ENCODE results near the gene ALDH7A1.

ALDH7A1 gene

DNA sequence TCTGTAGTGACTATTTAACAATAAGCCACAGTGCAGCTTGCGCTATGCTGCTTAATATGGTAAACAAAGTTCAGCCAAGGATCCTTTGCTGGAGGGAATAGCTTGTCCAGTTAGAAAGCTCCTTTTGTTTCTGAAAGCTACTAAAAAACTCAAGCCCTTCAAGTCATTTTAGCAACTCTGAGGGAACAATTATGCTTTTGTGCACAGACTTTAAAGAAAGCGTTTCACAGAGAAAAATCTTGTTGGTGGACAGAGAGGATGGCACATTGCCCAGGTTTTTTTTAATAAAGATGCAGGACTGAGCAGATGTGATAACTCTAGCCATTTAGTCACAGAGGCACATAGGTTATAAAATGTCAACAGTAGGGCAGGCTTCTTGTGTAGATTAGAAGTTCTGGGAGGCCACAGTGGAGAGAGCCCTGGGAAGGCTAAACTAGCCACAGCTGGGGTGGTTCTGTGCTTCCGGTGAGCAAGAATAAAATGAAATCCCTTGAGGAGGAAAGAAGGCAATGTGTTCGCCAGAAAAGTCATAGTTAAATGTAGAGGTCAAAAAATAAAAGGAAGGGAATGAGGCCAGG, 63.4 kb downstream of the ALDH7A1 start:
- H3K9me3 ChIP-seq (ENCODE audit: control insufficient read depth, insufficient read depth, low read length): no peaks in the 10 kb centered on the region
- no peaks in the 10 kb centered on the region for H3F3A ChIP-seq (ENCODE audit: control insufficient read depth, insufficient read depth)
- no peak for TF ChIP-seq EZH2phosphoT487 (IDR thresholded peaks at IDR 0.05; ENCODE audit: borderline replicate concordance, low read length)
- TF ChIP-seq, protein P1, sequence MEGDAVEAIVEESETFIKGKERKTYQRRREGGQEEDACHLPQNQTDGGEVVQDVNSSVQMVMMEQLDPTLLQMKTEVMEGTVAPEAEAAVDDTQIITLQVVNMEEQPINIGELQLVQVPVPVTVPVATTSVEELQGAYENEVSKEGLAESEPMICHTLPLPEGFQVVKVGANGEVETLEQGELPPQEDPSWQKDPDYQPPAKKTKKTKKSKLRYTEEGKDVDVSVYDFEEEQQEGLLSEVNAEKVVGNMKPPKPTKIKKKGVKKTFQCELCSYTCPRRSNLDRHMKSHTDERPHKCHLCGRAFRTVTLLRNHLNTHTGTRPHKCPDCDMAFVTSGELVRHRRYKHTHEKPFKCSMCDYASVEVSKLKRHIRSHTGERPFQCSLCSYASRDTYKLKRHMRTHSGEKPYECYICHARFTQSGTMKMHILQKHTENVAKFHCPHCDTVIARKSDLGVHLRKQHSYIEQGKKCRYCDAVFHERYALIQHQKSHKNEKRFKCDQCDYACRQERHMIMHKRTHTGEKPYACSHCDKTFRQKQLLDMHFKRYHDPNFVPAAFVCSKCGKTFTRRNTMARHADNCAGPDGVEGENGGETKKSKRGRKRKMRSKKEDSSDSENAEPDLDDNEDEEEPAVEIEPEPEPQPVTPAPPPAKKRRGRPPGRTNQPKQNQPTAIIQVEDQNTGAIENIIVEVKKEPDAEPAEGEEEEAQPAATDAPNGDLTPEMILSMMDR (IDR thresholded peaks at IDR 0.05; ENCODE audit: low read depth, low read length, poor library complexity, severe bottlenecking): no peak
- no peak overlapping the region for H3K4me3 ChIP-seq (ENCODE audit: low read length)
- H4K20me1 ChIP-seq (ENCODE audit: control insufficient read depth, insufficient read depth, low read depth, low read length): no peaks in the 10 kb centered on the region
- H3K4me1 ChIP-seq (ENCODE audit: control insufficient read depth, low read length): no peaks in the 10 kb centered on the region
- no peaks in the 10 kb centered on the region for H3K79me2 ChIP-seq (ENCODE audit: control insufficient read depth, low read length)
- no peaks in the 10 kb centered on the region for H3K36me3 ChIP-seq (ENCODE audit: control insufficient read depth, low read length)
- no peak overlapping the region for H3K27ac ChIP-seq (ENCODE audit: low read depth, low read length)
- no peak overlapping the region for H3K4me2 ChIP-seq (ENCODE audit: low read length)
- H3K27me3 ChIP-seq (ENCODE audit: control insufficient read depth, low read length): no peaks in the 10 kb centered on the region
- H3K9me2 ChIP-seq (replicated peaks; ENCODE audit: control insufficient read depth, low read length): no peaks in the 10 kb centered on the region

DNA sequence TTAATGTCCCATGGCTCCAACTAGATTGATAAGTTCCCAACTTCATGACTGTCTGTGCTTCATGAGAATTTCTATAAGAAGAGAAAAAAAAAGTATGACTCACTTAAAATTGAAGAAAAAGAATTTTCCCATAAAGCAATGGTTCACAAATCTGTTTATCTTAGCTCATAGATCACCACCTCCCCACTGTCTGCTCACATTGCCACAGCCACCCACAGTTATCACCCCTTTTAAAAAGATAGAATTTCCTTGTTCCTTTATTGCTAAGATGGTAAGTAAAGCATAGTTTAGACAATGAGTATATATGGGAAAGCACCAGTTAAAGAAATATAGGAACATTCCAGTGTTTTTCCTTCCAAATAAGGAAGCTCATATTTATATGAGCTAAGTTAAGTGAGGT, 67.1 kb downstream of the ALDH7A1 start:
- no peaks in the 10 kb centered on the region for H3K79me2 ChIP-seq (ENCODE audit: control insufficient read depth, low read length)
- no peaks in the 10 kb centered on the region for H3K36me3 ChIP-seq (ENCODE audit: control insufficient read depth, low read length)
- H3K4me3 ChIP-seq (ENCODE audit: low read length): no peak overlapping the region
- H3K9me2 ChIP-seq (replicated peaks; ENCODE audit: control insufficient read depth, low read length): no peaks in the 10 kb centered on the region
- TF ChIP-seq, protein P1 (IDR thresholded peaks at IDR 0.05; ENCODE audit: low read depth, low read length, poor library complexity, severe bottlenecking): no peak
- TF ChIP-seq EZH2phosphoT487 (IDR thresholded peaks at IDR 0.05; ENCODE audit: borderline replicate concordance, low read length): no peak
- no peaks in the 10 kb centered on the region for H3K27me3 ChIP-seq (ENCODE audit: control insufficient read depth, low read length)
- H3K9me3 ChIP-seq (ENCODE audit: control insufficient read depth, insufficient read depth, low read length): no peaks in the 10 kb centered on the region
- no peaks in the 10 kb centered on the region for H3F3A ChIP-seq (ENCODE audit: control insufficient read depth, insufficient read depth)
- H3K27ac ChIP-seq (ENCODE audit: low read depth, low read length): no peak overlapping the region
- no peaks in the 10 kb centered on the region for H4K20me1 ChIP-seq (ENCODE audit: control insufficient read depth, insufficient read depth, low read depth, low read length)
- no peaks in the 10 kb centered on the region for H3K4me1 ChIP-seq (ENCODE audit: control insufficient read depth, low read length)
- no peak overlapping the region for H3K4me2 ChIP-seq (ENCODE audit: low read length)

DNA sequence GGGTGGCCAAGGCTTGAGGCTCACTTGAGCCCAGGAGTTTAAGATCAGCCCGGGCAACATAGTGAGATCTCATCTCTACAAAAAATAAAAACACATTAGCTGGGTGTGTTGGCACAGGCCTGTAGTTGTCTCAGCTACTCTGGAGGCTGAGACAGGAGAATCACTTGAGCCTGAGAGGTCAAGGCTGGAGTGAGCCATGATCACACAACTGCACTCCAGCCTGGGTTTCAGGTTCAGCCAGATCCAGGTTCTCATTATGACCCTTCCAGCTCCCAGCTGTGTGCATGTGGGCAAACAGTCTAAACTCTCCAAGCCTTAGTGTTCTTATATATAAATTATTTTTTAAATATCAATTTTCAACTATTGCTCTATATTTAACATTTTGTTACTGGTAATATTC, 67.9 kb downstream of the ALDH7A1 start:
- TF ChIP-seq, protein P1 (IDR thresholded peaks at IDR 0.05; ENCODE audit: low read depth, low read length, poor library complexity, severe bottlenecking): no peak
- TF ChIP-seq EZH2phosphoT487 (IDR thresholded peaks at IDR 0.05; ENCODE audit: borderline replicate concordance, low read length): no peak
- Histone ChIP-seq H3K4me2 (ENCODE audit: low read length) (no peak overlapping the region), H4K20me1 (ENCODE audit: control insufficient read depth, insufficient read depth, low read depth, low read length) (no peaks in the 10 kb centered on the region), H3K36me3 (ENCODE audit: control insufficient read depth, low read length) (no peaks in the 10 kb centered on the region), H3K4me3 (ENCODE audit: low read length) (no peak overlapping the region), H3K9me2 (replicated peaks; ENCODE audit: control insufficient read depth, low read length) (no peaks in the 10 kb centered on the region), H3K9me3 (ENCODE audit: control insufficient read depth, insufficient read depth, low read length) (no peaks in the 10 kb centered on the region), H3K4me1 (ENCODE audit: control insufficient read depth, low read length) (no peaks in the 10 kb centered on the region), H3K79me2 (ENCODE audit: control insufficient read depth, low read length) (no peaks in the 10 kb centered on the region), H3K27ac (ENCODE audit: low read depth, low read length) (no peak overlapping the region), H3K27me3 (ENCODE audit: control insufficient read depth, low read length) (no peaks in the 10 kb centered on the region), H3F3A (ENCODE audit: control insufficient read depth, insufficient read depth) (no peaks in the 10 kb centered on the region)
